Stimulated activated memory B cell treated with anti-CD40 and anti-IgM and Interleukin-4, amounts not matched to agents 10 μg/mL and 1 μg/mL and 100 μg/mL, for 72 hours (primary cell): ENCODE measurements around the gene ZC2HC1B.
"Not testable (repeated sequence)": the region's sequence is repeated elsewhere in the genome, so short reads cannot be mapped to it uniquely, and the experiment has no call there.

Source experiments
- ATAC-seq: fragments of 150-1000 bp; cut with Tn5 transposase; 2 replicates; pipeline ENCODE4 v1.10.0; 2021
- H3K27ac Mint-ChIP-seq: one replicate; pipeline ENCODE4 v1.8.0; 2022; ENCODE audit warnings: mild to moderate bottlenecking, mixed read lengths
- H3K27me3 Mint-ChIP-seq: one replicate; pipeline ENCODE4 v1.8.0; 2022; ENCODE audit warnings: mixed read lengths
- H3K36me3 Mint-ChIP-seq: one replicate; pipeline ENCODE4 v1.8.0; 2022; ENCODE audit warnings: mixed read lengths
- H3K4me1 Mint-ChIP-seq: one replicate; pipeline ENCODE4 v1.8.0; 2022; ENCODE audit warnings: mixed read lengths
- H3K4me3 Mint-ChIP-seq: one replicate; pipeline ENCODE4 v1.8.0; 2022; ENCODE audit warnings: mild to moderate bottlenecking, moderate library complexity, mixed read lengths
- H3K9me3 Mint-ChIP-seq: one replicate; pipeline ENCODE4 v1.8.0; 2022; ENCODE audit warnings: mixed read lengths

The ZC2HC1B gene

GRCh38 chr6:143851706-143852105, 12.6 kb upstream of the ZC2HC1B start:
- H3K27ac Mint-ChIP-seq, H3K27me3 Mint-ChIP-seq, H3K9me3 Mint-ChIP-seq, H3K4me3 Mint-ChIP-seq, ATAC-seq: not testable (repeated sequence)
- Mint-ChIP-seq H3K4me1 (peaks cover 37% of the 10 kb centered on the region), H3K36me3 (peaks cover 88% of the 10 kb centered on the region)

DNA sequence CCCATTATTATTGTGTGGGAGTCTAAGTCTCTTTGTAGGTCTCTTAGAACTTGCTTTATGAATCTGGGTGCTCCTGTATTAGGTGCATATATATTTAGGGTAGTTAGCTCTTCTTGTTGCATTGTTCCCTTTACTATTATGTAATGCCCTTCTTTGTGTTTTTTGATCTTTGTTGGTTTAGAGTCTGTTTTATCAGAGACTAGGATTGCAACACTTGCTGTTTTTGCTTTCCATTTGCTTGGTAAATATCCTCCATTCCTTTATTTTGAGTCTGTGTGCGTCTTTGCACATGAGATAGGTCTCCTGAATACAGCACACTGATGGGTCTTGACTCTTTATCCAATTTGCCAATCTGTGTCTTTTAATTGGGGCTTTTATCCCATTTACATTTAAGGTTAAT, 9.2 kb upstream of the ZC2HC1B start:
- H3K36me3 Mint-ChIP-seq, result peaks cover 96% of the 10 kb centered on the region

DNA sequence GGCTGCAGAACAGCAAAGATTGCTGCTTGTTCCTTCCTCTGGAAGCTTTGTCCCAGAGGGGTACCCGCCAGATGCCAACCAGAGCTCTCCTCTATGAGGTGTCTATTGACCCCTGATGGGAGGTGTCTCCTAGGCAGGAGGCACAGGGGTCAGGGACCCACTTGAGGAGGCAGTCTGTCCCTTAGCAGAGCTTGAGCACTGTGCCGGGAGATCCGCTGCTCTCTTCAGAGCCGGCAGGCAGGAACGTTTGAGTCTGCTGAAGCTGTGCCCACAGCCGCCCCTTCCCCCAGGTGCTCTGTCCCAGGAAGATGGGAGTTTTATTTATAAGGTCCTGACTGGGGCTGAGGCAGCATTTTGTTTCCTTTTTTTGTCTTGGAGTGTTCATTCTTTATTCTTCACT, 7.5 kb upstream of the ZC2HC1B start:
- Mint-ChIP-seq H3K4me1 (peaks cover 21% of the 10 kb centered on the region), H3K36me3 (peaks cover 92% of the 10 kb centered on the region)
- H3K4me3 Mint-ChIP-seq, H3K27me3 Mint-ChIP-seq, ATAC-seq, H3K27ac Mint-ChIP-seq, H3K9me3 Mint-ChIP-seq: not testable (repeated sequence)

More for the DNA sequence above, 9.2 kb upstream of the ZC2HC1B start:
- H3K4me1 Mint-ChIP-seq, result peaks cover 23% of the 10 kb centered on the region
- H3K4me3 Mint-ChIP-seq, H3K27me3 Mint-ChIP-seq, H3K27ac Mint-ChIP-seq, H3K9me3 Mint-ChIP-seq, ATAC-seq: not testable (repeated sequence)

DNA sequence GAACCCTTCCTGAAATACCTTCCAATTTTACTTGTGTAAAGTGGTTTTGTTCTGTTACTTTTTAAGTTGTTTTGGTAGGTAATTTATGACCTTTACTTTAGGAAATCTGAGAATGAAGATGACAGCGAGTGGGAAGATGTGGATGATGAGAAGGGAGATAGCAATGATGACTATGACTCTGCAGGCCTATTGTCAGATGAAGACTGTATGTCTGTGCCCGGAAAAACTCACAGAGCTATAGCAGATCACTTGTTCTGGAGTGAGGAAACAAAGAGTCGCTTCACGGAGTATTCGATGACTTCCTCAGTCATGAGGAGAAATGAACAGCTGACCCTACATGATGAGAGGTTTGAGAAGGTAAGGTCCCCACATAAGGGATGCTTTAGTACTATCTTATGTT, 6.6 kb upstream of the ZC2HC1B start:
- no peak for ATAC-seq
- Mint-ChIP-seq H3K4me1 (peaks cover 13% of the 10 kb centered on the region), H3K27ac (no peak overlapping the region), H3K36me3 (peaks cover 88% of the 10 kb centered on the region), H3K9me3 (peaks cover 6% of the 10 kb centered on the region), H3K4me3 (no peak overlapping the region), H3K27me3 (no peaks in the 10 kb centered on the region)

GRCh38 chr6:143859891-143860660, 4.2 kb upstream of the ZC2HC1B start:
- Mint-ChIP-seq H3K36me3 (peaks cover 86% of the 10 kb centered on the region), H3K4me3 (no peak overlapping the region), H3K4me1 (no peaks in the 10 kb centered on the region), H3K27me3 (no peaks in the 10 kb centered on the region), H3K27ac (no peak overlapping the region), H3K9me3 (peaks cover 2% of the 10 kb centered on the region)
- no peak for ATAC-seq

- Mint-ChIP-seq H3K9me3 (peaks cover 6% of the 10 kb centered on the region), H3K27ac (no peak overlapping the region), H3K4me1 (no peaks in the 10 kb centered on the region), H3K36me3 (peaks cover 82% of the 10 kb centered on the region), H3K27me3 (no peaks in the 10 kb centered on the region), H3K4me3 (no peak overlapping the region)
- ATAC-seq, result no peak
Measured at GRCh38 chr6:143863771-143864170, 503 bp upstream of the ZC2HC1B start.

DNA sequence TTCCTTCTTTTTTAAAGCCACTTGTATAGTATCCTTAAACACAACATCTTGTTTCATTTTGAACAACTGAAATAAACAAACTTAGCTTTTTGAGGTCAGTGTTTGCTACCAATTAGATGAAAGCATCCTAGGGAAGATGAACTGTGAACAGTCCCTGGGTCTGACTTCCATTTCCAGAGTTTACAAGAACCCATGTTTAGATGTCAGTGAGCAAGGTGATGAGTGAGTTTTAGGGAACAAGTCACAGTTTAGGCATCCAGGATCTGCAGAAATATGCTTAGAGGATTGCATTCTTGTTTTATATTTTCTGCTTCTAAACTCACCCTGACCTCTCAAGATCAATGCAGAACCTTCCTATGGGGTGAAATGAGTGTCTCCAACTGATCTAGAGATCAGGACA, 3.0 kb downstream of the ZC2HC1B start:
- no peaks in the 10 kb centered on the region for H3K4me1 Mint-ChIP-seq
- H3K9me3 Mint-ChIP-seq, result peaks cover 6% of the 10 kb centered on the region
- no peak overlapping the region for H3K4me3 Mint-ChIP-seq
- H3K27ac Mint-ChIP-seq, result no peak overlapping the region
- peaks cover 59% of the 10 kb centered on the region for H3K36me3 Mint-ChIP-seq
- ATAC-seq, result no peak
- no peaks in the 10 kb centered on the region for H3K27me3 Mint-ChIP-seq

GRCh38 chr6:143868808-143869207, 4.5 kb downstream of the ZC2HC1B start:
- not testable (repeated sequence) for H3K27ac Mint-ChIP-seq, H3K4me3 Mint-ChIP-seq, ATAC-seq, H3K9me3 Mint-ChIP-seq, H3K27me3 Mint-ChIP-seq
- H3K4me1 Mint-ChIP-seq, result peaks cover 14% of the 10 kb centered on the region
- H3K36me3 Mint-ChIP-seq, result peaks cover 51% of the 10 kb centered on the region

DNA sequence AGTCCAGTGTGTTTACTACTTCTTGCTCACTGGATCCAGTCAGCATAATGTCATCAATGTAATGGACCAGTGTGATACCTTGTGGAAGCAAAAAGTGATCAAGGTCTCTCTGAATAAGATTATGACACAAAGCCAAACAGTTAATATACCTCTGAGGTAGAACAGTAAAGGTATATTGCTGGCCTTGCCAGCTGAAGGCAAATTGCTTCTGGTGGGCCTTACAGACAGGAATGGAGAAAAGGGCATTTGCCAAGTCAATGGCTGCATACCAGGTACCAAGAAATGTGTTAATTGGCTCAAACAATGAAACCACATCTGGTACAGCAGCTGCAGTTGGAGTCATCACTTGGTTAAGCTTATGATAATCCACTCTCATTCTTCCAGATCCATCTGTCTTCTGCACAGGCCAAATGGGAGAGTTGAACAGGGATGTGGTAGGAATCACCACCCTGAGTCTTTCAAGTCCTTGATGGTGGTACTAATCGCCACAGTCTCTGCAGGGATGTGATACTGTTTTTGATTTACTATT, 7.0 kb downstream of the ZC2HC1B start:
- peaks cover 17% of the 10 kb centered on the region for H3K9me3 Mint-ChIP-seq
- not testable (repeated sequence) for ATAC-seq, H3K27ac Mint-ChIP-seq, H3K27me3 Mint-ChIP-seq, H3K4me3 Mint-ChIP-seq
- peaks cover 44% of the 10 kb centered on the region for H3K36me3 Mint-ChIP-seq
- H3K4me1 Mint-ChIP-seq, result peaks cover 21% of the 10 kb centered on the region

- Mint-ChIP-seq H3K27ac (peak overlapping the region; percentile 48), H3K4me3 (no peak overlapping the region), H3K27me3 (no peaks in the 10 kb centered on the region), H3K4me1 (peaks cover 21% of the 10 kb centered on the region), H3K9me3 (peaks cover 17% of the 10 kb centered on the region), H3K36me3 (peaks cover 35% of the 10 kb centered on the region)
- ATAC-seq, result no peak
Measured at GRCh38 chr6:143872201-143872600, 7.9 kb downstream of the ZC2HC1B start.

DNA sequence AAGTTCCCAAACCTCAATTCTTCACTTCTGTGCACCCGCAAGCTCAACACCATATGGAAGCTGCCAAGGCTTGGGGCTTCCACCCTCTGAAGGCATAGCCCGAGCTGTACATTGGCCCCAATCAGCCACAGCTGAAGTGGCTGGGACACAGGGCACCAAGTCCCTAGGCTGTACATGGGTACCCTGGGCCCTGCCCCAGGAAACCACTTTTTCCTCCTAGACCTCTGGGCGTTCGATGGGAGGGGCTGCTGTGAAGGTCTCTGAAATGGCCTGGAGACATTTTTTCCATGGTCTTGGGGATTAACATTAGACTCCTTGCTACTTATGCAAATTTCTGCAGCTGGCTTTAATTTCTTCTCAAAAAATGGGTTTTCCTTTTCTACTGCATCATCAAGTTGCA, 9.3 kb downstream of the ZC2HC1B start:
- Mint-ChIP-seq H3K27ac (peak overlapping the region; percentile 48), H3K4me1 (peaks cover 21% of the 10 kb centered on the region), H3K9me3 (peaks cover 14% of the 10 kb centered on the region), H3K36me3 (peaks cover 24% of the 10 kb centered on the region)
- not testable (repeated sequence) for H3K4me3 Mint-ChIP-seq, H3K27me3 Mint-ChIP-seq, ATAC-seq

DNA sequence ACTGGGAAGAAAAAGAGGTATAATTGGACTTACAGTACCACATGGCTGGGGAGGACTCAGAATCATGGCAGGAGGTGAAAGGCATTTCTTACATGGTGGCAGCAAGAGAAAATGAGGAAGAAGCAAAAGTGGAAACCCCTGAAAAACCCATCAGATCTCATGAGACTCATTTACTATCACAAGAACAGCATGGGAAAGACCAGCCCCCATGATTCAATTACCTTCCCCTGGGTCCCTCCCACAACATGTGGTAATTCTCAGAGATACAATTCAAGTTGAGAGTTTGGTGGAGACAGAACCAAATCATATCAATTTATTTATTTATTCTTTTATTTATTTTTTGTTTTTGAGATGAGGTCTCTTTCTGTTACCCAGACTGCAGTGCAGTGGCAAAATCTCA, 10.2 kb downstream of the ZC2HC1B start:
- H3K27me3 Mint-ChIP-seq, H3K4me3 Mint-ChIP-seq, ATAC-seq: not testable (repeated sequence)
- Mint-ChIP-seq H3K36me3 (peaks cover 21% of the 10 kb centered on the region), H3K9me3 (peaks cover 13% of the 10 kb centered on the region), H3K4me1 (peaks cover 21% of the 10 kb centered on the region), H3K27ac (peak overlapping the region; percentile 48)

DNA sequence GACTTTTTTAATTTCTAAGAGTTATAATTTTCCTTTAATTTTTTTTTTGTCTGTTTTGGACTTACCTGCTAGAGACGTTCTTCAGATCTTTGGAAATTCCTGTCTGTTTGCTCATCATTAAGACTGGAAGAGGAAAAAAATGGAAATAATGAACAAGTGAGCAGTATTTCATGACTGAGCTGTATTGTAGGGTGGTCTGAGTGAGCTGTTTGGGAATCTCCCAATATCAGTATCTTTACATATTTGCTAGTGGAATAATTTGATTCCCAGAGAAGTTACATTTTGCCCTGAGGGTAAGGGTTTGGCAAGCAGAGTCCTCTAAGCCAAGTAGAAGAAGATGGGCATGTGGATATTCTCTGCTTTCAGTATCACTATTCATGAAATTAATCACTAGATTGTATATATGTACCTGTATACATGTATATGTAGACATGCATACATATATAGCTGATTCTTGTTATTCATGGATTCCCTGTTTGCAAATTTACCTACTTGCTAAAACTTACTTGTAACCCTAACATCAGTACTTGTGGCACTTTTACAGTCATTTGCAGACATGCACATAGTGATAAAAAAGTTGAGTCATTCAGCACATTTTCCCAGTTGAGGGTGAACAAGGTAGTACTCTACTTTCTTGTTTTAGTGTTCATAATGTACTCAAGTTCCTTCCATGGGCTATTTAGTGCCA, 13.5 kb downstream of the ZC2HC1B start:
- no peak for ATAC-seq
- Mint-ChIP-seq H3K27me3 (no peaks in the 10 kb centered on the region), H3K36me3 (peaks cover 26% of the 10 kb centered on the region), H3K4me3 (no peak overlapping the region), H3K4me1 (peaks cover 18% of the 10 kb centered on the region), H3K27ac (no peak overlapping the region), H3K9me3 (peaks cover 12% of the 10 kb centered on the region)

DNA sequence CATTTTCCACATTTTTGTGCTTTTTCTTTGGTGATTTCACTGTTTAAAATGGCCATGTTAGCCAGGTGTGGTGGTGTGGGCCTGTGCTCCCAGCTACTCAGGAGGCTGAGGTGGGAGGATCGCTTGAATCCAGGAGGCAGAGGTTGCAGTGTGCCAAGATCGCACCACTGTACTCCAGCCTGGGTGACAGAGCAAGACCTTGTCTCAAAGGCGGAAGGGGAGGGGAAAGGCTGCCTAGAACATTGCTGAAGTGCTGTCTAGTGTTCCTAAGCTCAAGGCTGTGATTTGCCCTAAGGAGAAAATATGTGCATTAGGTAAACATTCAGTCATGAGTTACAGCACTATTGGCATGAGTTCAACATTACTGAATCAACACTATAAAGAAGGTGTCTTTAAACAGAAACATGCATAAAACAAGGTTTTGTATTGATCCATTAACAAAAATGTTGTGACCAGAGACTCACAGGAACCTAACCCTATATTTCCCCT, 14.0 kb downstream of the ZC2HC1B start:
- no peaks in the 10 kb centered on the region for H3K27me3 Mint-ChIP-seq
- no peak overlapping the region for H3K27ac Mint-ChIP-seq
- peaks cover 27% of the 10 kb centered on the region for H3K36me3 Mint-ChIP-seq
- peaks cover 12% of the 10 kb centered on the region for H3K4me1 Mint-ChIP-seq
- no peak overlapping the region for H3K4me3 Mint-ChIP-seq
- no peak for ATAC-seq
- peaks cover 10% of the 10 kb centered on the region for H3K9me3 Mint-ChIP-seq

DNA sequence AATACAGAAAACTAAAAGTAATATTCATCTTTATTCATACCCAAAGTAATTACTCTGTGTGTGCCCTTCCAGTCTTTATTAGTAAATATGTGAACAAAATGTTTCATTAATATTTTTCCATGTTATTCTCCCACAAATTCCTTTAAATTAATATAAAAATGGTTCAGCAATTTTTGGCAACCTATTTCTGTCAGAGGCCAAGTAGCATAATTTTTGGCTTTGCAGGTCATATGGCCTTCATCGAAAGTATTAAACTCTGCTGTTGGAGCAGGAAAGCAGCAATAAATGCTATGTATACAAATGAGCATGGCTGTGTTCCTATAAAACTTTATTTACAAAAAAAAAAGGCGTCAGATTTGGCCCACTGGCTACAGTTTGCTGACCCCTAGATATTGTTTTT, 16.1 kb downstream of the ZC2HC1B start:
- no peak overlapping the region for H3K27ac Mint-ChIP-seq
- no peak overlapping the region for H3K4me3 Mint-ChIP-seq
- H3K9me3 Mint-ChIP-seq, result peaks cover 3% of the 10 kb centered on the region
- ATAC-seq, result no peak
- H3K36me3 Mint-ChIP-seq, result peaks cover 13% of the 10 kb centered on the region
- H3K27me3 Mint-ChIP-seq, result no peaks in the 10 kb centered on the region
- H3K4me1 Mint-ChIP-seq, result no peaks in the 10 kb centered on the region
